Central memory CD8-positive, alpha-beta T cell (primary cell): ENCODE data around the gene CCNL1.
A peak's percentile ranks its signal among the peaks of the same experiment; 100 is the strongest.

Experiments
- ATAC-seq: fragments of 150-1000 bp; cut with Tn5 transposase; replicated peaks from 2 replicates; pipeline ENCODE4 v1.10.0; 2022; ENCODE audit warnings: mild to moderate bottlenecking, moderate FRiP score, moderate number of reproducible peaks; ENCODE audit not compliant: poor library complexity, severe bottlenecking; ENCODE audit errors: extremely low read depth
- DNase-seq, 2 donors: peaks; one replicate each; pipeline ENCODE4 v3.0.0; 2021; ENCODE audit warnings: low spot score in 2 of 2
- H3K27ac Mint-ChIP-seq: one replicate; pipeline ENCODE4 v1.8.0; 2022; ENCODE audit warnings: low read depth, mild to moderate bottlenecking, moderate library complexity, mixed read lengths
- H3K27me3 Mint-ChIP-seq: one replicate; pipeline ENCODE4 v1.8.0; 2022; ENCODE audit warnings: mixed read lengths
- H3K36me3 Mint-ChIP-seq: one replicate; pipeline ENCODE4 v1.8.0; 2022; ENCODE audit warnings: mild to moderate bottlenecking, moderate library complexity, mixed read lengths; ENCODE audit not compliant: insufficient read depth
- H3K4me1 Mint-ChIP-seq: one replicate; pipeline ENCODE4 v1.8.0; 2022; ENCODE audit warnings: mixed read lengths
- H3K4me3 Mint-ChIP-seq: one replicate; pipeline ENCODE4 v1.8.0; 2022; ENCODE audit warnings: mild to moderate bottlenecking, moderate library complexity, mixed read lengths
- H3K9me3 Mint-ChIP-seq: one replicate; pipeline ENCODE4 v1.8.0; 2022; ENCODE audit warnings: mixed read lengths

CCNL1 gene

GRCh38 chr3:157133434-157134320 is 26.3 kb downstream of the CCNL1 start:
- no peak for DNase-seq
- no peaks in the 10 kb centered on the region for H3K27me3 Mint-ChIP-seq
- no peak for ATAC-seq
- peak overlapping the region; percentile 89 for H3K27ac Mint-ChIP-seq
- peak overlapping the region; percentile 6 for H3K4me3 Mint-ChIP-seq
- peaks cover 58% of the 10 kb centered on the region for H3K4me1 Mint-ChIP-seq
- peaks cover 5% of the 10 kb centered on the region for H3K36me3 Mint-ChIP-seq
- H3K9me3 Mint-ChIP-seq = no peaks in the 10 kb centered on the region

- no peak for ATAC-seq
- Mint-ChIP-seq H3K27ac (peak overlapping the region; percentile 89), H3K4me3 (no peak overlapping the region), H3K27me3 (no peaks in the 10 kb centered on the region), H3K4me1 (peaks cover 65% of the 10 kb centered on the region), H3K36me3 (peaks cover 5% of the 10 kb centered on the region), H3K9me3 (no peaks in the 10 kb centered on the region)
- DNase-seq = no peak
Observed at GRCh38 chr3:157132936-157133335, 27.0 kb downstream of the CCNL1 start.

GRCh38 chr3:157132341-157132740 is 27.6 kb downstream of the CCNL1 start:
- Mint-ChIP-seq H3K4me3 (peak overlapping the region; percentile 58), H3K27ac (peak overlapping the region; percentile 89), H3K9me3 (no peaks in the 10 kb centered on the region), H3K36me3 (peaks cover 5% of the 10 kb centered on the region), H3K4me1 (peaks cover 69% of the 10 kb centered on the region), H3K27me3 (no peaks in the 10 kb centered on the region)
- ATAC-seq (no peak), DNase-seq (no peak)

GRCh38 chr3:157131861-157132260 is 28.1 kb downstream of the CCNL1 start:
- Mint-ChIP-seq H3K27me3 (no peaks in the 10 kb centered on the region), H3K27ac (peak overlapping the region; percentile 89), H3K36me3 (peaks cover 4% of the 10 kb centered on the region), H3K4me3 (peak overlapping the region; percentile 58), H3K4me1 (peaks cover 66% of the 10 kb centered on the region), H3K9me3 (no peaks in the 10 kb centered on the region)
- ATAC-seq (no peak), DNase-seq (no peak)

- peaks cover 73% of the 10 kb centered on the region for H3K4me1 Mint-ChIP-seq
- H3K9me3 Mint-ChIP-seq = no peaks in the 10 kb centered on the region
- peak overlapping the region; percentile 58 for H3K4me3 Mint-ChIP-seq
- H3K27ac Mint-ChIP-seq = peak overlapping the region; percentile 89
- DNase-seq (peak; percentile 51 to 71), ATAC-seq (peak; percentile 70)
- H3K36me3 Mint-ChIP-seq = peaks cover 4% of the 10 kb centered on the region
- no peaks in the 10 kb centered on the region for H3K27me3 Mint-ChIP-seq
Observed at GRCh38 chr3:157130467-157131251, 29.3 kb downstream of the CCNL1 start.

- Mint-ChIP-seq H3K4me1 (peaks cover 73% of the 10 kb centered on the region), H3K9me3 (no peaks in the 10 kb centered on the region), H3K36me3 (peaks cover 4% of the 10 kb centered on the region), H3K4me3 (peak overlapping the region; percentile 58), H3K27me3 (no peaks in the 10 kb centered on the region), H3K27ac (peak overlapping the region; percentile 89)
- ATAC-seq = peak; percentile 17
- no peak for DNase-seq
Observed at GRCh38 chr3:157129803-157130466, 30.0 kb downstream of the CCNL1 start.

GRCh38 chr3:157128771-157129681 is 30.9 kb downstream of the CCNL1 start:
- peak overlapping the region; percentile 89 for H3K27ac Mint-ChIP-seq
- H3K9me3 Mint-ChIP-seq = no peaks in the 10 kb centered on the region
- H3K27me3 Mint-ChIP-seq = no peaks in the 10 kb centered on the region
- DNase-seq (peak in 1 of 2 donors; percentile 40), ATAC-seq (peak; percentile 41)
- peak overlapping the region; percentile 58 for H3K4me3 Mint-ChIP-seq
- peaks cover 69% of the 10 kb centered on the region for H3K4me1 Mint-ChIP-seq
- peaks cover 4% of the 10 kb centered on the region for H3K36me3 Mint-ChIP-seq

- ATAC-seq (peak; percentile 47), DNase-seq (peak in 1 of 2 donors; percentile 24)
- H3K4me3 Mint-ChIP-seq = peak overlapping the region; percentile 58
- H3K27ac Mint-ChIP-seq = peak overlapping the region; percentile 89
- peaks cover 3% of the 10 kb centered on the region for H3K36me3 Mint-ChIP-seq
- no peaks in the 10 kb centered on the region for H3K27me3 Mint-ChIP-seq
- H3K4me1 Mint-ChIP-seq = peaks cover 62% of the 10 kb centered on the region
- no peaks in the 10 kb centered on the region for H3K9me3 Mint-ChIP-seq
Observed at GRCh38 chr3:157127831-157128767, 31.8 kb downstream of the CCNL1 start.

- Mint-ChIP-seq H3K27ac (peak overlapping the region; percentile 89), H3K27me3 (no peaks in the 10 kb centered on the region), H3K4me3 (no peak overlapping the region), H3K36me3 (peaks cover 3% of the 10 kb centered on the region), H3K9me3 (no peaks in the 10 kb centered on the region), H3K4me1 (peaks cover 54% of the 10 kb centered on the region)
- DNase-seq (no peak), ATAC-seq (no peak)
Observed at GRCh38 chr3:157127268-157127667, 32.7 kb downstream of the CCNL1 start.

- no peak overlapping the region for H3K4me3 Mint-ChIP-seq
- ATAC-seq = no peak
- H3K27me3 Mint-ChIP-seq = no peaks in the 10 kb centered on the region
- no peak overlapping the region for H3K27ac Mint-ChIP-seq
- no peaks in the 10 kb centered on the region for H3K9me3 Mint-ChIP-seq
- DNase-seq = no peak
- H3K36me3 Mint-ChIP-seq = peaks cover 3% of the 10 kb centered on the region
- peaks cover 45% of the 10 kb centered on the region for H3K4me1 Mint-ChIP-seq
Observed at GRCh38 chr3:157126365-157126764, 33.6 kb downstream of the CCNL1 start.

GRCh38 chr3:157125101-157125500 is 34.8 kb downstream of the CCNL1 start:
- DNase-seq (no peak), ATAC-seq (no peak)

More at GRCh38 chr3:157125101-157125500, 34.8 kb downstream of the CCNL1 start:
- peaks cover 3% of the 10 kb centered on the region for H3K36me3 Mint-ChIP-seq
- no peaks in the 10 kb centered on the region for H3K27me3 Mint-ChIP-seq
- no peak overlapping the region for H3K4me3 Mint-ChIP-seq
- no peak overlapping the region for H3K27ac Mint-ChIP-seq
- H3K4me1 Mint-ChIP-seq = peaks cover 34% of the 10 kb centered on the region
- no peaks in the 10 kb centered on the region for H3K9me3 Mint-ChIP-seq
